WERI-Rb-1 (cell line): ENCODE data around the gene MMP23B.
"Not testable (repeated sequence)": the region's sequence is repeated elsewhere in the genome, so short reads cannot be mapped to it uniquely, and the experiment has no call there.

Experiments
- DNase-seq: peaks from one replicate; pipeline ENCODE4 v3.0.0-alpha.2; 2020
- H3K27ac ChIP-seq: fragments of 250-450 bp; sonication (Bioruptor Pico); 2 replicates; pipeline ENCODE4 v1.5.1; 2020; ENCODE audit warnings: mild to moderate bottlenecking, moderate library complexity
- H3K27me3 ChIP-seq: fragments of 250-450 bp; sonication (Bioruptor Pico); 2 replicates; pipeline ENCODE4 v1.5.1; 2021; ENCODE audit warnings: mild to moderate bottlenecking, low read depth, moderate library complexity; ENCODE audit not compliant: insufficient read depth, severe bottlenecking
- H3K36me3 ChIP-seq: fragments of 250-450 bp; sonication (Bioruptor Pico); 2 replicates; pipeline ENCODE4 v1.5.1; 2020; ENCODE audit warnings: mild to moderate bottlenecking, moderate library complexity
- H3K4me3 ChIP-seq: 2 replicates; pipeline ENCODE4 v1.5.1; 2011; ENCODE audit warnings: low read depth, mild to moderate bottlenecking, control low read depth, low read length
- H3K9me3 ChIP-seq: fragments of 250-450 bp; sonication (Bioruptor Pico); 2 replicates; pipeline ENCODE4 v1.5.1; 2021; ENCODE audit warnings: mild to moderate bottlenecking, moderate library complexity; ENCODE audit not compliant: severe bottlenecking
- CTCF ChIP-seq: IDR thresholded peaks from 2 replicates; pipeline ENCODE4 v1.5.1; 2011; ENCODE audit warnings: low read depth, mild to moderate bottlenecking, control low read depth, inconsistent platforms, low read length

MMP23B gene

DNA sequence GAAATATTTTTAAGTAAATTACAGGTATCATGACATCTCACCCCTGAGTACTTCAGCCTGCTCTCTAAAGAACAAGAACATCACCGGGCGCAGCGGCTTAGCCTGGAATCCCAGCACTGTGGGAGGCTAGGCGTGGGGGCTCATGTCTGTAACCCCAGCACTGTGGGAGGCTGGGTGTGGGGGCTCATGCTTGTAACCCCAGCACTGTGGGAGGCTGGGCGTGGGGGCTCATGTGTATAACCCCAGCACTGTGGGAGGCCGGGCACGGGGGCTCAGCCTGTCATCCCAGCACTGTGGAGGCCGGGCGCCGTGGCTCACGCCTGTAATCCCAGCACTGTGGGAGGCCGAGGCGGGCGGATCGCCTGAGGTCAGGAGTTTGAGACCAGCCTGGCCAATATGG is 34.6 kb downstream of the MMP23B start:
- no peak overlapping the region for H3K27ac ChIP-seq

GRCh38 chr1:1669468-1670440 is 37.8 kb downstream of the MMP23B start:
- no peak overlapping the region for H3K27ac ChIP-seq
- H3K4me3 ChIP-seq: no peak overlapping the region
- DNase-seq: no peak
- no peak for TF ChIP-seq CTCF
- H3K27me3 ChIP-seq: no peaks in the 10 kb centered on the region
- H3K9me3 ChIP-seq: no peaks in the 10 kb centered on the region
- H3K36me3 ChIP-seq: peaks cover 43% of the 10 kb centered on the region

More for the DNA sequence above, 34.6 kb downstream of the MMP23B start:
- H3K9me3 ChIP-seq: no peaks in the 10 kb centered on the region
- peaks cover 36% of the 10 kb centered on the region for H3K36me3 ChIP-seq
- no peaks in the 10 kb centered on the region for H3K27me3 ChIP-seq
- TF ChIP-seq CTCF: no peak
- H3K4me3 ChIP-seq: no peak overlapping the region
- no peak for DNase-seq

DNA sequence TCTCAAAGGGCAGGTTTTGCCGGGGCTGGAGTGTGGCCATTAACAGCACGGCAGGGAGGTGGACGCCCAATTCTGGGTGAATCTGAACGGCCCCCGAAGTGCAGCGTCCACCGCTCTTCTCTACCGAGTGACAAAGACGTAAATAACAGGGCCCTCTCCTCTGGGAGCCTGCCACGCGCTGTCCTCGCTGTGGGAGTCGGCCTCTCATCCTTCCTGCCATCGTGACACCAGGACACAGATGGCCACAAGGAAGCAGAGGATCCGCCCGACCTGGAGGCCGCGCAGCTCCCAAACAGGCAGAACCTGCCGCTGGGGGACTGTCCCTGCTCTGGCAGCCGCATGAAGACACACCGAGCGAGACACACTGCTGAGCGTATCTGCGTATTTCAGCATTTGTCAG is 38.9 kb downstream of the MMP23B start:
- no peak for TF ChIP-seq CTCF
- no peak overlapping the region for H3K4me3 ChIP-seq
- no peaks in the 10 kb centered on the region for H3K9me3 ChIP-seq
- no peak overlapping the region for H3K27ac ChIP-seq
- H3K36me3 ChIP-seq: peaks cover 32% of the 10 kb centered on the region
- no peaks in the 10 kb centered on the region for H3K27me3 ChIP-seq
- DNase-seq: no peak

DNA sequence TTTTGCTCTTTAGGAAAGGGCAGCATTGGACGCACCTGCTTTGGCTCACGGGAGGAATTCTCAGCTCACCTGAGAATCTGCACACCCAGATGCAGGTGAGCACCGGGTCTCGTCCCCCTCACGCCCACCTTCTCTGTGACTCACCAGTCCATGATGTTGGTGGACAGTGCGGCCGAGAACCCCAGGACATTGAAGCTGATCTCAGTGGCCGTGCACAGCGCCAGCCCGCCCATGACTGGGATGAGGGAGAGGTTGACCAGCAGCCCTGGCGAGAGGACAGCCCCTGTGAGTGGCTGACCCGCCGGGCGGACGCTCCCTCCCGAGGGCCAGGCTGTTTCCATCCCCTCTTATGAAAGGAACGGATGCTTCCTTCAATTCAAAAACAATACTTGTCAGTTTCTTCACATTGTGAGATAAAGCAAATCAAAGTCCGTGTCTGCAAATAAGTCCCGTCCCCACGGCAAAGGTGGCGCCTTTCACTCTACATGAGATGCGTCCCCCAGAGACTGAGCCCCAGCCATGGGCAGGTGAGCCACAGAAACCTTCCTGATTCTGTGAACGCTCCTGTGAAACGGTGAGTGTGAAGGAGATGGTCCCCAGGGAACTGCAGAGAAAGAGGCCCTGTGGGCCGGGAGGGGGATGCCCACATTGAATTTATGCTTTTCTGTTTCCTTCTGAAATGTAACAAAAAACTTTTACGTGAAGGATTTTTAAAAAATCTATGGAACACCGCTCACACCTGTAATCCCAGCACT is 39.6 kb downstream of the MMP23B start:
- Histone ChIP-seq H3K9me3 (no peaks in the 10 kb centered on the region), H3K4me3 (no peak overlapping the region), H3K36me3 (peaks cover 25% of the 10 kb centered on the region), H3K27me3 (no peaks in the 10 kb centered on the region), H3K27ac (no peak overlapping the region)
- no peak for DNase-seq
- TF ChIP-seq CTCF: no peak

DNA sequence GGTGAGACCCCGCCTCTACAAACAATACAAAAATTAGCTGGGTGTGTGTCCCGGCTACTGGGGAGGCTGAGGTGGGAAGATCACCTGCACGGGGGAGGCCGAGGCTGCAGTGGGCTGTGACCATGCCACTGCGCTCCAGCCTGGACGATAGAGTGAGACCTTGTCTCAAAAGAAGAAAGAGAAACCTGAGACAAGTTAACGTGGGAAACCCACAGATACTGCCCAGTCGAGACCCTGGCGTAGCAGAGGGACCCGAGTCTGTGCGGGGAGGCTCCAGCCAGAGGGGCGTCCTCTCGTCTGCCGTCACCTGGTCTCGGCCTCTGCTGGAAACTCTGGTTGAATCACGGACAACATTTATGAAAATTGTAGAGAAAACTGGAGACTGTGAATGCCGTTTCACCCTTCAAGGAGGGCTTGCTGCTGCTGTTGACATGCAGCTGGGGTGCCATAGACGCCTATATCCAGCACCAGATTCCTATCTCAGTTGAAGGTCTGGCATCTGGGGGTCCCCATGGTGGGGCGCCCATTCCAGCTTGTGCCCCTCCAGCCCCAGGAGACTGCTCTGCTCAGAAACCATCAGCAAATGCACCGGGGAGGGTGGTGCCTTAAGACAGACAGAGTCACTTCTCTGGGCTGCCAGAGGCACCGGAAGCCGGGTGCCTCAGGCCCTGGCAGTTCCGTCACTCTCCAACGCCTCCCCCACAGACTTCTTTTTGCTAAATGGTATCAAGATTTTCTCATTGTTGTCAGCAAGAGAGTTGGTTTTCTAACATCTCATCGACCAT is 40.4 kb downstream of the MMP23B start:
- no peaks in the 10 kb centered on the region for H3K27me3 ChIP-seq
- H3K27ac ChIP-seq: no peak overlapping the region
- TF ChIP-seq CTCF: no peak
- H3K9me3 ChIP-seq: no peaks in the 10 kb centered on the region
- H3K36me3 ChIP-seq: peaks cover 23% of the 10 kb centered on the region
- H3K4me3 ChIP-seq: no peak overlapping the region
- DNase-seq: no peak

DNA sequence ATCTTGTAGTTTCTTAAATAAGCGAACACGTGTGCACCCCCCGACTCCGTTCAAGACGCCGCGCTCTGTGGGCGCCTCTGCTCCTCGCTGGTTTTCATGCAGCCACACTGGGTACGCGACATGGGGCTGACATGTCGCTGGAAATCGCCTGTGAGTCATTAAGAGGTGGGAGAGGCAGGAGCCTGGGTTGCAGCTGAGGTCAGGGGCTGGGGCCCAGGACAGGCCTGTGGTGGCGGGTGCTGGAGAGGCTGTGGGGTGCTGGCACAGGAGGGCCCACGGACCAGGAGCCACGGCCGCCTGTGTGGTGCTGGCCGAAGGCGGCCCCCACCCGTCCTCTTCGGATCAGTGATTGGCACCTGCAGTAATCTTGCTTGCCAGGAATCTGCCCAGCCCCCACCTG is 42.8 kb downstream of the MMP23B start:
- not testable (repeated sequence) for H3K4me3 ChIP-seq, H3K27ac ChIP-seq
- H3K36me3 ChIP-seq: peaks cover 18% of the 10 kb centered on the region

DNA sequence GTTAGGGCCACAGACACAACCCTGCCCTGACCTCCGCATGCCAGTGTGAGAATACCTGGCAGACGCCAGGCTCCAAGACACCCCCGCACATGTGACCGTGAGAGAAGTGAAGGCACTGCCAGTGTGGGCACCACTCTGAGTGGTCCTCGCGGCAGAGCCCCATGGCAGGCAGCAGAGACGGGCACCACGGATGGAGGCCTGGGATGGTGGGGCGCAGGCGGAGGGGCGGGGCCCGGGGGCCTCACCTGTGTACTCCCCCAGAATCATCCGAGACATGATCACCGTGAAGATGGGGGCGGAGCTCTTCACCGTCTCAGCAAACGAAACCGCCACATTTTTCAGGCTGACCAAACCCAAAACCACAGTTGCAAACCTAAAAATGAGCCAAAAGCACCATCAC is 43.2 kb downstream of the MMP23B start:
- H3K36me3 ChIP-seq: peaks cover 18% of the 10 kb centered on the region
- DNase-seq, H3K9me3 ChIP-seq, H3K4me3 ChIP-seq, H3K27me3 ChIP-seq, H3K27ac ChIP-seq: not testable (repeated sequence)

More for the DNA sequence above, 42.8 kb downstream of the MMP23B start:
- not testable (repeated sequence) for DNase-seq, H3K9me3 ChIP-seq, H3K27me3 ChIP-seq

GRCh38 chr1:1676087-1676486 is 44.1 kb downstream of the MMP23B start:
- H3K9me3 ChIP-seq, DNase-seq, H3K27ac ChIP-seq, H3K4me3 ChIP-seq, H3K27me3 ChIP-seq: not testable (repeated sequence)
- H3K36me3 ChIP-seq: peaks cover 12% of the 10 kb centered on the region
